Activated effector memory CD4-positive, alpha-beta T cell treated with Interleukin-2 at 50 U/mL for 16 hours (primary cell): Measurements from ENCODE around the gene TM4SF1.

Experiments used
- DNase-seq: peaks from one replicate; pipeline ENCODE4 v3.0.0-alpha.2; 2020

TM4SF1 gene

GRCh38 chr3:149377408-149378364 lies at the start of gene TM4SF1:
TSS of gene TM4SF1 (minus strand) at chr3:149377649. CDS start at chr3:149377547, 102 bp downstream.
- DNase-seq = no peak

- no peak for DNase-seq
Observed at GRCh38 chr3:149426325-149426724, 48.9 kb upstream of the TM4SF1 start.

- DNase-seq = no peak
Observed at GRCh38 chr3:149424918-149425317, 47.5 kb upstream of the TM4SF1 start.

GRCh38 chr3:149421764-149422163 lies 44.3 kb upstream of the TM4SF1 start:
- no peak for DNase-seq

GRCh38 chr3:149419816-149420215 lies 42.4 kb upstream of the TM4SF1 start:
- no peak for DNase-seq

- DNase-seq = no peak
Observed at GRCh38 chr3:149417727-149418126, 40.3 kb upstream of the TM4SF1 start.

GRCh38 chr3:149417174-149417573 lies 39.7 kb upstream of the TM4SF1 start:
- no peak for DNase-seq

- no peak for DNase-seq
Observed at GRCh38 chr3:149415484-149415883, 38.0 kb upstream of the TM4SF1 start.

GRCh38 chr3:149414557-149415231 lies 37.2 kb upstream of the TM4SF1 start:
- no peak for DNase-seq

- DNase-seq = no peak
Observed at GRCh38 chr3:149411583-149411982, 34.1 kb upstream of the TM4SF1 start.

GRCh38 chr3:149409351-149409750 lies 31.9 kb upstream of the TM4SF1 start:
- DNase-seq = no peak

- no peak for DNase-seq
Observed at GRCh38 chr3:149407898-149408297, 30.4 kb upstream of the TM4SF1 start.

GRCh38 chr3:149406244-149406752 lies 28.8 kb upstream of the TM4SF1 start:
- DNase-seq = no peak

- DNase-seq = no peak
Observed at GRCh38 chr3:149403443-149403842, 26.0 kb upstream of the TM4SF1 start.

- no peak for DNase-seq
Observed at GRCh38 chr3:149402481-149402880, 25.0 kb upstream of the TM4SF1 start.

- DNase-seq = no peak
Observed at GRCh38 chr3:149401926-149402310, 24.5 kb upstream of the TM4SF1 start.

- no peak for DNase-seq
Observed at GRCh38 chr3:149401212-149401925, 23.9 kb upstream of the TM4SF1 start.

GRCh38 chr3:149400645-149401044 lies 23.2 kb upstream of the TM4SF1 start:
- DNase-seq = no peak

- DNase-seq = no peak
Observed at GRCh38 chr3:149398296-149398695, 20.8 kb upstream of the TM4SF1 start.

- no peak for DNase-seq
Observed at GRCh38 chr3:149397528-149397927, 20.1 kb upstream of the TM4SF1 start.

- DNase-seq = no peak
Observed at GRCh38 chr3:149396476-149396875, 19.0 kb upstream of the TM4SF1 start.

- DNase-seq = no peak
Observed at GRCh38 chr3:149395107-149396089, 17.9 kb upstream of the TM4SF1 start.
